Activated CD8-positive, alpha-beta memory T cell treated with anti-CD3 and anti-CD28 coated beads for 1 hour (primary cell): Measurements from ENCODE around the gene ADORA2B.

ENCODE experiments used
- DNase-seq, 2 donors: peaks; one replicate each; pipeline ENCODE4 v3.0.0-alpha.2; 2020; ENCODE audit warnings: low read depth in 1 of 2; ENCODE audit errors: extremely low read depth in 1 of 2

Gene ADORA2B

GRCh38 chr17:15952916-15953790 is 8.2 kb downstream of the ADORA2B start:
- no peak for DNase-seq

- no peak for DNase-seq
These were observed 9.3 kb downstream of the ADORA2B start for GRCh38 chr17:15954222-15954621.

GRCh38 chr17:15955793-15956541 is 11.0 kb downstream of the ADORA2B start:
- no peak for DNase-seq

GRCh38 chr17:15957206-15957605 is 12.3 kb downstream of the ADORA2B start:
- no peak for DNase-seq

GRCh38 chr17:15957608-15958307 is 12.8 kb downstream of the ADORA2B start:
- DNase-seq: no peak

- DNase-seq: no peak
These were observed 13.5 kb downstream of the ADORA2B start for GRCh38 chr17:15958484-15958854.

GRCh38 chr17:15963670-15964110 is 18.8 kb downstream of the ADORA2B start:
- DNase-seq: no peak

- no peak for DNase-seq
These were observed 20.6 kb downstream of the ADORA2B start for GRCh38 chr17:15965528-15965927.

GRCh38 chr17:15966183-15966878 is 21.4 kb downstream of the ADORA2B start:
- no peak for DNase-seq

GRCh38 chr17:15966879-15967248 is 21.9 kb downstream of the ADORA2B start:
- DNase-seq: no peak

- no peak for DNase-seq
These were observed 22.9 kb downstream of the ADORA2B start for GRCh38 chr17:15967706-15968399.

GRCh38 chr17:15969463-15969862 is 24.5 kb downstream of the ADORA2B start:
- DNase-seq: no peak

- no peak for DNase-seq
These were observed 25.6 kb downstream of the ADORA2B start for GRCh38 chr17:15970500-15970899.

- DNase-seq: no peak
These were observed 26.3 kb downstream of the ADORA2B start for GRCh38 chr17:15971098-15971678.

GRCh38 chr17:15971882-15972281 is 27.0 kb downstream of the ADORA2B start:
- DNase-seq: no peak

- no peak for DNase-seq
These were observed 27.6 kb downstream of the ADORA2B start for GRCh38 chr17:15972497-15972951.

- DNase-seq: no peak
These were observed 28.1 kb downstream of the ADORA2B start for GRCh38 chr17:15973016-15973415.

GRCh38 chr17:15973834-15974233 is 28.9 kb downstream of the ADORA2B start:
- DNase-seq: no peak

GRCh38 chr17:15977894-15978293 is 33.0 kb downstream of the ADORA2B start:
- no peak for DNase-seq

- DNase-seq: no peak
These were observed 33.7 kb downstream of the ADORA2B start for GRCh38 chr17:15978606-15979005.
